GM19463 (cell line): ENCODE data around the gene ZEB1.
"Not testable (repeated sequence)": the region's sequence is repeated elsewhere in the genome, so short reads cannot be mapped to it uniquely, and the experiment has no call there.

Experiments
- ATAC-seq: cut with Tn5 transposase; IDR thresholded peaks from one replicate; pipeline ENCODE4 v1.9.1; 2021; ENCODE audit warnings: mild to moderate bottlenecking, moderate library complexity; ENCODE audit not compliant: unreplicated experiment

The ZEB1 gene

GRCh38 chr10:31317652-31318381, 1.2 kb upstream of the ZEB1 start:
- ATAC-seq, result peak; percentile 66

- peak; percentile 14 for ATAC-seq
These were observed 598 bp upstream of the ZEB1 start for GRCh38 chr10:31318382-31318853.

- peak; percentile 13 for ATAC-seq
These were observed 860 bp downstream of the ZEB1 start for GRCh38 chr10:31319602-31320549.

GRCh38 chr10:31320550-31321211, 1.7 kb downstream of the ZEB1 start:
- peak; percentile 22 for ATAC-seq

GRCh38 chr10:31321396-31321941, 2.5 kb downstream of the ZEB1 start:
- no peak for ATAC-seq

GRCh38 chr10:31322647-31323046, 3.6 kb downstream of the ZEB1 start:
- ATAC-seq, result no peak

GRCh38 chr10:31340343-31340742, 21.3 kb downstream of the ZEB1 start:
- no peak for ATAC-seq

DNA sequence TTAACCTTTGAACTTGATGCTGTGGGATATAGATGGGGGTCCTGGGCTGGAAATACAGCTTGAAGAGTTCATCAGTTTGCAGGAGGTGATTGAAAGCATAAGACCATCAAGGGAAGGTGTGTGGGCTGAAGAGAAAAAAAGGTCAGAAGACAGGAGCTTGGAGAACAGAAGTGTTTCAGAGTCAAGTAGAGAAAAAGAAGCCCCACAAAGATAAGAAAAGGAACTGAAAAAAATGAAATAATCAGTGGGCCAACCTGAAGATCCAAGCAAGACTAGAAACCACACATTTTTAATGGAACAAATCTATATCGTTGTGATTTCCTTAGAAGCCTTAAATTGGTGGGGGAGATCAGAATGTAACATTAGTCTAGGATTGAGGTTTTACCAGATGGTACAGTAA, 22.5 kb downstream of the ZEB1 start:
- no peak for ATAC-seq

DNA sequence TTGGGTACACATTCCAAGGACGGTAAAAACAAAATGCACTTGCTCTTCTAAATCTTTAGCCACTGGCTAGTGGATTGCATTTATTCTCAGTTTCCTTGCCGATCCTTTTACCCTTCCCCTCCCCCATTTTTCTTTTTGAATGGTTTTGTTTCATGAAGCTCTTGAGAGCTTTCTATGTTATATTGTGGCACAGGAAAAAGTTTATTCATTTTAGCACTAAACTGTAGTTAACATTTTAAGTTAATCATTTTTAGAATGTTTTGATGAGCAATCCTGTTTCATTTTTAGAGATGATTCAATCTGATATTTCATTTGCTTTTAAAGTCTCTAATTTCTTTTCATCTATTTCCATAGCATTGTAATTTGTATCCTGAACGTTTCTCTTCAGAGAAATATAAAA, 24.0 kb downstream of the ZEB1 start:
- ATAC-seq, result no peak

GRCh38 chr10:31343551-31343950, 24.5 kb downstream of the ZEB1 start:
- ATAC-seq, result no peak

GRCh38 chr10:31345886-31346285, 26.9 kb downstream of the ZEB1 start:
- ATAC-seq, result no peak

GRCh38 chr10:31346953-31347352, 27.9 kb downstream of the ZEB1 start:
- no peak for ATAC-seq

GRCh38 chr10:31347705-31348104, 28.7 kb downstream of the ZEB1 start:
- no peak for ATAC-seq

GRCh38 chr10:31350891-31351290, 31.9 kb downstream of the ZEB1 start:
- no peak for ATAC-seq

- ATAC-seq, result no peak
These were observed 33.6 kb downstream of the ZEB1 start for GRCh38 chr10:31352436-31353226.

- peak; percentile 88 for ATAC-seq
These were observed 34.6 kb downstream of the ZEB1 start for GRCh38 chr10:31353574-31353973.

DNA sequence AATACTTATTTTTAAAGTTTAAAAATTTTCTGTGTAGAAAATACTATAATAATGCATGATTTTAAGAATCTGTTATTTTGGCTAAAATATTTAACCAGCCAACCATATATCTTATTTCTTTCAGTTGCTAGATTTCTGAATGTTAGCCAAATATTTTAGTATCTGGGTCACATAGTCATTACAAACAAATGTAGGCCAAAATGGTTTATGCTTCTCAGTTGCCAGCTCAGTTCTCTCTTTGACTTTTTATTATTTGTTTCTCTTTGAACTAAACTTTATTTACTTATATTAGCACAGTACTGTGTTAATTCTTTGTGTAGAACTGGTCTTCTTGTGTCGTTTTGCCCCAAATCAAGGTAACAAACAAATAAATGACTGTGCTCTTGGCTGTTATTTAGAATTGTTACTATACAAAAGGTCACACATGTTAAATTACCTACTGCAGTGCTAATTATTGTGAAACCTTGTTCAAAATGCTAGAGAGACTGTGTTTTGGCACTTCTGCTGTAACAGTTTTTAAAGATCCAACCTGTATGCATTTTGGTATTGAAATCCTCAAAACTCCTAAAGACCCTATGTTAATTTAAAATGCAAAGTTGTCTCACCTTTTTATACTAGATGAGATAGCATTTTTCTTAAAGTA, 39.8 kb downstream of the ZEB1 start:
- no peak for ATAC-seq

- ATAC-seq, result no peak
These were observed 41.0 kb downstream of the ZEB1 start for GRCh38 chr10:31359979-31360378.

- not testable (repeated sequence) for ATAC-seq
These were observed 42.5 kb downstream of the ZEB1 start for GRCh38 chr10:31361475-31361874.
